Occipital lobe (tissue), 2 donors: ENCODE data around the gene ASPSCR1. TPM values are rescaled to one million over a fixed set of nuclear protein-coding genes. Genes with fewer than 3 reads are reported as not detected.

Source experiments
- DNase-seq: peaks from one replicate; lab custom pipeline; 2025; lab: John Stamatoyannopoulos, UW
- total RNA-seq: library from RNA; depleted of rRNA; stranded (reverse); fragments of >200 nt; gene quantifications from one replicate; pipeline ENCODE4 v1.2.3, GENCODE V29; 2014

The ASPSCR1 gene
- total RNA-seq, 1 donor from 2014 or later, result 11.1 TPM

DNA sequence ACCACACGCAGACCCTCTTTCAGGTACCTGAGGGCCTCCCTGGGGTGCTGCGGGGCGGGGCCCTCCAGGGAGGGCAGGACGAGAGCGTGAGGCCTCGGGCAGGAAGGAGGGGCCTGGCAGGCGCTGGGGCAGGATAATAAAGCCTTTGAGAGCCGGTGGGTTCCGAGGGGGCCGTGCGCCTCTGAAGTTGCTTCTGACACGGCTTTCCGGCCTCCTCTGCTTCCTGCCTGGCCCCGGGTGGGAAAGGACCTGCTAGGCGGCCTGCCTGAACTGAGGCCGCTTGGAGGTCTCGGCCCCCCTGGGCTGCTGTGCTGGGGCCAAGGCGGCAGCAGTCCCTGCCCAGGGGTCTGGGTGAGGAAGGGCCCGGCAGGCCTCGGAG is 34.8 kb downstream of the ASPSCR1 start:
- DNase-seq, result no peak

DNA sequence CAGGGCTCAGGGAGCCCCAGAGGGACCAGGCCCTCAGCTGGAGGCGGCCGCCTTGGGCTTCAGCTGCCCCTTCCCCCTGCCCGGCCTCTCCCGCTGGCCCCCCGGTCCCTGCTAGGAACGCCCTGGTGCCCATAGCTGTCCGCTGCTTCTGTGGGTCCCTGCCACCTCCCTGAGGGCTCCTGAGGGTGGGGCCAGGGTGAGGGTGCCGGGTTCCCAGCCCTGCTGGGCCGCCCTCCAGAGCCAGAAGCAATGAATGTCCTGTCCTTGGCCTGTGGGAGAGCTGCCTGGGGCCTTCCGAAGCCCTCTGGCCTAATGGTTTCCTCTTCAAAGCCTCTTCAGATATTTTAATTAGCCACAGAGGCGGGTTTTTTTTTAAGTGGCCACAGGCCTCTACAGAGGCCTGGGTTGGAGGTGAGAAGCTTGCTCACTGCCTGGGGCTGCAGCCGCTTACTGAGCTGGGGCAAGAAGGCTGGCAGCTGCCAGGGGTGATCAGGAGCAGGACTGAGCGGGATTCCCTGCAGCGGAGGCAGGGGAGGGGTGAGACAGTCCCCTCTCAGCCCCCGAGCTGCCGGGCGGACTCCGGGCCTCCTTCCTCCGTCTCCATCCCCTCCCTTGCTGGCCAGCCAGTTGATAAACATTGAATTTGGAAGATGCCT is 35.3 kb downstream of the ASPSCR1 start:
- no peak for DNase-seq

DNA sequence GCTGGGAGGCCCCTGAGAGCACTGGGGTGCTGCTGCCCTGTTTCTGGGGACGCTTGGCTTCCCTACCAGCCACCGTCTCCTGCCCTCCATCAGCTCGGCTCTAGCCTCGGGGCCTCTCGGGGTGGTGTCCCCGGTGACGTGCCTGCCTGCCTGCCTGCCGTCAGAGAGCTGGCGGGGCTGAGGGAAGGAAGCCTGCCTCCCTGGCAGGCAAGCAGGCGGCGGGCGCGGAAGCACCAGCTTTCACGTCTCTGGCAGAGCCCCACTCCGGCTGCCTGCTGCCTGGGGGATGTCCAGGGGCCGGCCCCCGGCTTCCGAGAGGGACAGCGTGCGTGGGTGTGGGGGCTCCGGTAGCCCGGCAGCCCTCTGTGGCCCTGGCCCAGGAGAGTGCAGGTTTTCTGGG is 35.9 kb downstream of the ASPSCR1 start:
- no peak for DNase-seq

DNA sequence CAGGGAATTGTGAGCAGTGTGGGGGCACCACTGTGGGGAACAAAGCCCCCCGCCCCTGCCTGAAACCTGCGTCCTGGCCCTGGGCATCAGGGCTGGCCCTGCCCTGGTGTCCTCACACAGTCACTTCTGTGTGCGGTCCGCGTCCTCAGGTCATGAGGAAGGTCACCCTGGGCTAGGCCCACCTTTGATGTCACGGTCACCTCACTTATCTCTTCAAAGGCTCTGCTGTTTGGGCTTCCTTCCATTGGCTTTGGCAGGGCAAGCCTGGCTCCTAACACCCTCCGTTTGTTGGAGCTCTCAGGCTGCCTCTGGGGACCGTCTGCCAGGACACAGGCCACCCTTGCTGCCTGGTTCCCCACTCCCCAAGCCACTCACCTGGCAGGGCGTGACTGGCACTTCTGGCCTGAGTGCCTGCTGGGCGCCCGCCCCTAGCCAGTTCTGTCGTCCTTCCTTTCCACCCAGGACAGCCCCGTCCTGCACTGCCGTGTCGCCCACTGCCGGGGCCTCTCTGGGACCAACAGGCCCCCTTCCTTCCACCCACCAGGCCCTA is 36.4 kb downstream of the ASPSCR1 start:
- no peak for DNase-seq

DNA sequence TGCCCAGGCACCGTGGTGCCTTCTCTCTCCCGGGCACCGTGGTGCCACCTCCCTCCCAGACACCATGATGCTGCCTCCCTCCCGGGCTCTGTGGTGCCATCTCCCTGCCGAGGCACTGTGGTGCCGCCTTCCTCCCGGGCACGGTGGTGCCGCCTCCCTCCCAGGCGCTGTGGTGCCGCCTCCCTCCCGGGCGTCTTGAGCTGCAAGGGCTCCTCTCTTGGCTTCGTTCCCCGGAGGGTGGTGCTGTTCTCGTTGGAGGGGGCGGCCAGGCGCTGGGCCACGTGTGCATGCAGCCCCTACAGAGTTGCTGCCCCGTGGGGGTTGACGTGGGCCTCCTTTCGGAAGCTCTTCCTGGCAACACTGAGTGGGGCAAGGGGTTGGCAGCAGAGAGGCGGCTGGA is 37.0 kb downstream of the ASPSCR1 start:
- DNase-seq, result peak; percentile 37

DNA sequence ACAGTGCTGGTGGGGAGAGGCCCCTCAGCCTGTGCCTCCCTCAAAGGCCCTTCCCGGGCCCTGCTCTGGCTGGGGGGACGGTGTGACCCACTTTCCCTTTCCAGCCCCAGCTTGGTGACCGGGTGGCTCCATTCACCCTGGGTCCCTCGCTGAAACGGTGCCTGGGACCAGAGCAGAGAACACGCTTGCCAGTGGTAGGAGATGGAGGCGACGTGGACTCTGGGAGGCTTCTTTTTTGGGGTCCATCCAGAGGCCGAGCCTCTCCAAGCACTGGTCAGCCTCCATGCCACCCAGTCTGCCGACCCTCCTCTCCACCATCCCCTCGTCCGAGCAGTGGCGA is 37.5 kb downstream of the ASPSCR1 start:
- no peak for DNase-seq

DNA sequence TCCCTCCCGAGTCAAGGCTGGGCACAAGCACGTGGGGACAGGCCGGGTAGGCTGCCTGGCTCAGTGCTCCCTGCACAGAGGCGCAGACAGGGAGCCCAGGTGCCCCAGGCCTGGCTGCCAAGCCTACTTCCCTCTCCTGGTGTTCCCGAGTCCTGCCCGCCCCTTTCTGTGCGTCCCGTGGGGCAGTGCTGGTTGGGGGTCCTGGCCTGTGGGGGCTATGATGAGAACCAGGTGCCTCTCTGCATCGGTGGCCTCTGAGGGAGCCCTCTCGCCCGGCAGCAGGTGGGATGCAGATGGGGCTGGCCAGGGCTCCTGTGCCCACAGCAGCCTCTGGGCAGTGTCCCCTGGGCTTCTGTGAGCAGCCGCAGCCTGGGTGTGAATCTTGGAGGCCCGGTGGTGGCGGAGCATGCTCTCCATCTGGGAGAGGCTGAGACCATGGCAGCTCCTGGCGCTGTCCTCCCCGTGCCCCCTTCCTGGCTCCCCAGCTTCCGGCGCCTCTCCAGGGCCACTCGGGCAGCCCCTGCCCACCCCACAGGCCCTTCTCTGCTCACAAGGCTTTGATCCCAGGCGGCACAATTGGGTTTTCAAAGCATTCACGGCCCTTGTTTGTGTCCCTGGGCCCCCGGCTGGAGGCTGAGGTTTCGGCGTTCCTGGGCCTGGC is 38.0 kb downstream of the ASPSCR1 start:
- DNase-seq, result no peak

DNA sequence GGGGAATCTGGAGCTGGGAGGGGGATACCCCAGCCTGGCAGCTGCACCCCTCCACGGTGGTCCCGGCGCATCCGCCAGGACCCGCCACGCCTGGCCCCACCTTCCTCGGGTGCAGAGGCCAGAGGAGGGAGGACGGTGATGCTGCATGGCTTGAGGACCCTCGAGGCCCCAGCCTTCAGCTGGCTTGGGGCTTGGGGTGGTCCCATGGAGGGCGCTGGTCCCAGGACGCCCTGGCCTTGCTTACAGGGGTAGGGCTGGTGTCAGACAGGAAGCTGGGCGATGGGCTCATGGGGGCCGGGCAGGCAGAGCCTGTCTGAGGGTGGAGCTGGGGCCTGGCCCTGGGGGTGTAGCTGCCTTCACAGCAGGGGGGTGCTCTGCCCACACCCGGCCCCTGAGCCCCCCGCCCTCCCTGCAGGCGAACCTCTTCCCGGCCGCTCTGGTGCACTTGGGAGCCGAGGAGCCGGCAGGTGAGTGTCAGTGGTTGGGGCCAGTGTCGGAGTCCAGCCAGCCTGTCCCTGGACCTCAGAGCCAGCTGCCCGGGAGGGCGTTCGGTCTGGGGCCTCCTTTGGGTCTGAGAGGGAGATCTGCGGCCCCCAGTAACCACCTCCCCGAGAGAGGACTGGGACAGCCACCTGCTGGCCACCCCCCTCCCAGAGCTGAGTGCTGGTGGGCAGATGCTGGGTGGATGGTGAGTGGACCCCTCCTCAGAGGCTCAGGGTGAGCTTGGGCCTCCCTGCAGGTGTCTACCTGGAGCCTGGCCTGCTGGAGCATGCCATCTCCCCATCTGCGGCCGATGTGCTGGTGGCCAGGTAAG is 38.8 kb downstream of the ASPSCR1 start:
- DNase-seq, result no peak

DNA sequence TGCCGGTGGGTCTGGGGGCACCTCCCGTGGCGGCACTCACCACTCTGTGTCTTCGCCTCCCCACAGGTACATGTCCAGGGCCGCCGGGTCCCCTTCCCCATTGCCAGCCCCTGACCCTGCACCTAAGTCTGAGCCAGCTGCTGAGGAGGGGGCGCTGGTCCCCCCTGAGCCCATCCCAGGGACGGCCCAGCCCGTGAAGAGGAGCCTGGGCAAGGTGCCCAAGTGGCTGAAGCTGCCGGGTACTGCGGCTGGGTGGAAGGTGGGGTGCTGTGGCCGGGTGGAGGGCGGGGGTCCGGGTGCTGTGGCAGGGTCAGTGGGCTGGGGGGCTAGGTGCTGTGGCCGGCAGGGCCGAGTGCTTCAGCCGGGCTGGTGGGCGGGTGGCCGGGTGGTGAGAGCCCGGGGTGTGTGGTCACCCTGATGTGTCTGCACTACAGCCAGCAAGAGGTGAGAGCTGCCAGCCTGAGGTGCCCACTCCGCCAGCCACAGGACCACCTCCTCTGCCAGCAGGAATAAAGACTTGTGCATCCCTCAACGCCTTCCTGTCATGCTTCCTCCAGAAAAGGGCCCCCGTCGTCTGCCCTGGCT is 39.5 kb downstream of the ASPSCR1 start:
- no peak for DNase-seq

DNA sequence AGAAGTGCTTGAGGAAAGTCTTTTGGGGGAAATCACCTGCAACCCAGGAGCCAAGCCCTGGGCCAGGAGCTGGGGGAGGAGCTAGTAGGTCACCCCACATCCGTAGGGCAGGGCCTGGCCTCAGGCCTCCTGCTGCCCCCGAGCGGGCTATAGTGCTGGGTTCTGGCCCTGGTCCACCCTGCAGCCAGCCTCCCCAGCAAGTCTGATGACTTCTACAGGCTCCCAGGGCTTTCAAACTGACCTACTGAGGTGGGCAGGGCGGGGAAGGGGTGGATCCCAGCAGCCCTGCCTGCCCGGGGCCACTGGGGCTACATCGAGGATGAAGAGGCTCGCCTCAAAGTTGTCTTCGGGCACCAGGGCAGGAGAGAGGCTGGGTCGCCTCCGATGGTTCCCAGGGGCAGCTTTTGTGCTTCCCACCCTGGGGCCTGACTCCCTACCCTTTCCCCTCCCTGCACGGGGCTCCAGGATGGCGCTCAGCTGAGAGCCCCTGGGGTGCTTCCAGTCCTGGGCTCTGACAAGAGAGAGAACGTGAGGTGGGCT is 40.3 kb downstream of the ASPSCR1 start:
- no peak for DNase-seq

DNA sequence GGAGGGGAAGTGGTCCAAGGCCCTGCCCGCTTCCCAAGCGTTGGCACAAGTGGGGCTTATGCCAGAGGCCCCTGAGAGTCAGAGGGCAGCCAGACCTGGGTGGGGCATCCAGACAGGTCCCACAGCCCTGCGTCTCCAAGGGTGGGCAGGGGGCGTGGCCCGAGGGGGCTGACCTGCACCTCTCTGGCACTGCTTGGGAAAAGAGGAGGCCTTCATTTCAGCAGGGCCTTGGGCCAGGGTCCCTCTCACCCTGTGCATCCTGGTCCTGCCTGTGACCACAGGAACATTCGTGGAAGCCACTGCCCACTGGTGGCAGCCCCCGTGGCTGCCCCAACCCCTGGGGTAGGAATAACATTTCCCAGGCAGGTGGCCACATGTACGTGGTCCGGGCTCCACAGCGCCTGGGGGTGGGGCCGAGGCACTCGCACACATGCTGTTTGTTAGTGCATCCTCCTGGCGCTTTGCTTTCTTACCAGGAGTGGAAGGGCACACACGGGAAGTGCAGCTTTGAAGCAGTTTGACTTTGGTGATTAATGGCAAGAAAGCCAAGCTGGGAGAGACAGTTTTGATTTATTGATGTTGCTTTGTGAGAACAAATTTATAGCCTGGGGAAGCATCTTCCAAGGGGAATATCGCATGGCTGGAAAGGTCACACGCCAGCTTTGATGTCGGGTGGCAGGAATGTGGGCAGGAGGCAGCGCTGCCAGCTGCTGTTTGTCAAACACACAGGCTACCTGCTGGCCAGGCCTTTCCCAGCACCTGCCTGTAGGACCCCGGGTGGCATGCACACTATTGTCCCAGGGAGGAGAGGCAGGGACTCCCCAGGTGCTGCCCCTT is 40.9 kb downstream of the ASPSCR1 start:
- no peak for DNase-seq

DNA sequence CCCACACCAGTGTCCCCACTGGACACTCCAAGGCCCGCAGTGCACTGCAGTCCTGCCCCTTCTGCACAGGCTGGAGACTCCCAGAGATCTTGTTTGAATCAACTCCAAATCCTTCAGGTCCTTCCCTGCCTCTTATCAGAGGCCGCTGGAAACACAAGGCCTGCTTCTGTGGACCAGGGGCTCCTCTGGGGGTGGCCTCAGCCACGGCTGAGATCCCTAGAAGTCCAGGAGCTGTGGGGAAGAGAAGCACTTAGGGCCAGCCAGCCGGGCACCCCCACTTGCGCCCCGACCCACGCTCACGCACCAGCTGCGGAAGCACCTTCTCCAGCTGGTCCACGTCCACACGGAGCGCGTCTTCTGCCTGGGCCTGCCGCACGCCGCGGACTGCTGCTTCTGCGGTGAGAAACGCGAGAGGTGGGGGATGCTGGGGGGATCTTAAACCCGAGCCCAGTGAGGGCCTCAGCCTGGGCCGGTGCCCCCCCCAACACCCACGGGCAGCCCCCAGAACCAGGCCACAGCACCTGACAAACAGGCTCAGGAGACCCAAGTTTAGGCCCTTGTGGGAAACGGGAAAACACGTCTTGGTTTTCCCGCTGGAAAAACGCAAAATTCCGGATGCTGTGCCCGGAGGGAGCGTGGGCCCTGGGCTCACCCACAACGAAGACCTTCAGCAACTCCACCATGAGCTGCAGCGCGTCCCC is 41.7 kb downstream of the ASPSCR1 start:
- DNase-seq, result no peak

DNA sequence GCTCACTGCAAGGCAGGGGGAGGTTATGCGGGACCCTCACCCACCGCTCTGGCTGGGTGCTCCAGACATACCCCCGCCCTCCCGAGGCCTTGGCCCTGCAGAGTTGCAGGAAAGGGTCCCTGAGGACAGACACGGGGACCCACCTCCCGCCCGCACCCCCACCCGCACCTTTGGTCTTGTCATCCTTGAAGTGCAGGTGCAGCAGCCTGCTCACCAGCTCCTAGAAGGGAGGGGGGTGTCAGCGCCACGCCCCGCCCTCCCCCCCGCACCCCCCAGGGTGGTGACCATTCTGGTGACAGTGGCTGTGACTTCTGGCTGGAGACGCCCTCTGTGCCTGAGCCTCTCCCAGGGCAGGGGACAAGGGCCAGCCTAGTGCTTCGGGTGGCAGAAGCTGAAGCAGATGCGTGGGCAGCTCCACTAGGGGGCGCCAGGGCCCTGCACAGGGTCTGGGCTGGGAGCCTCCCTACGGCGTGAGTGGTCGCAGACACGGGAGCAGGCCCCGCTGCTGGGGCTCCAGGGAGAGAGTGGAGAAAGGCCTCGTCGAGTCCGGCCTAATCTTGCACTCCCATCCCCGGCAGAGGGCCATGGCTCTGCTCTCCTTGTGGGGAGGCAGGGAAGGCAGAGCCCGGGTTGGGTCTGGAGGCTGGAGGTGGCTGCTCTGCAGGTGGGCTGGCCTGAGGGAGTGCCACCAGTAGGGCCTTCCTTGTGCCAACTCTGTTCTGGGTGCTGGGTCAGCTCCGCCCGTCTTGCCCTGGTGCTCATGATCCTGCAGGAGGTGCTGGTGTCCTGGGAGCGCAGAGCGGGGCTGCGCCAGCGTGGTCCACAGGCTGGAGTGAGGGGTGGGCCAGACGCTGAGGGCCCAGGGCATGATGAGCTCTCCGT is 42.5 kb downstream of the ASPSCR1 start:
- DNase-seq, result no peak

DNA sequence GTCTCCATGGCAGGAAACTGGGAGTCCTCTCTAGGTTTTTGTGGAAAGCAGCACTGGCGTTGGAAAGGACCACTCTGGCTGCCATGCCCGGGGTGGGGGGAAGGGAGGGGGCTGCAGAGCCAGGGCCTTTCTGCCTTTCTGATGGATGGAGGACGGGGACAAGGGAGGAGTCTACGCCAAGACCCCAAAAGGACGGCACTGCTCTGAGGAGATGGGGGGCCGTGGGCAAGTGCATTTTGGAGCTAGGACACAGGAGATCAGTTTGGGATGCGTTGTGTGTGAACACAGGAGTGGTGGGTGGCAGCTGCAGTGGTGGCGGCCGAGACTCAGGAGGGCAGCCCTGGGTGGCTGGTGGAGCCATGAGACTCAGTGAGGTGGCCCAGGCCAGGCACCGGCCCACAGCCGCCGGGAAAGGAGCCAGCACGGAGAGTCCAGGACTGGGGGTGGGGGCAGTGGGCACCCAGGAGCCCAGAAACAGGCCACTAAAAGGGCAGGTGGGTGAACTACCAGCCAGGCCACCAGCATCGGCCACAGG is 43.2 kb downstream of the ASPSCR1 start:
- DNase-seq, result no peak

DNA sequence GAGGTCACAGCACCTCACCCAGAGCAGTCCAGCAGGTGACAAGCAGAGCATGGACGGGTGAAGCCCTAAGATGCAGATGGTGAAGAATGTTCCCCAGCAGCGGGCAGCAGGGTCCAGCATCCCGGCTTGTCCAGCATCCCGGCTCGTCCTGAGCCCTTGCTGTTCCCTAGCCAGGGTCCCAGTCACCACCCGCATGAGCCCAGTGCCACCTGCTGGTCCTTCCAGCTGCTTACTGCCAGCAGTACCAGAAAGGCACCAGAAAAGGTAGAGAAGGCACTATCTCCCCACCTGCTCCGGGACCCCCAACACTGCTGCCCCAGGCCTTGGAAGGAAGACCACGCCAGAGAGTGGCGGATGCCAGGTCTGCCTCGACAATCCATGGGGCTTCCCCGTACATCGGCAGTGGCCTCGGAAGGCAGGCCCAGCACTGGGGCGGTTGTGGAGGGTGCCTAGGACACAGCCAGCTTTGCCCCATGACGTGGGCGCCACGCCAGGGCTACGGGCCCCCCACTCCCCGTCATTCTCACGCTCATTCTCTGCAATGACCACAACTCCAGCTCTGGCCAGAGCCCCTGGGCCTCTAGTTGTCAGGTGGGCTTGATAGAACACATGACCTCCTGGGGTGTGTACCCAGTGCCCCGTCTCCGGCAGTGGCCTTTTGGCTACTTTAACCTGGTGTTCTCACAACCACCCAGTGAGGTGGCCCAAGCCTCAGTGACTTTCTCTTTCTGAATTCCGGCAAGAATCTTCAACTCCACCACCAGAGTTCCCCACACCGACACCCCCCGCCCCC is 43.9 kb downstream of the ASPSCR1 start:
- DNase-seq, result peak; percentile 28

DNA sequence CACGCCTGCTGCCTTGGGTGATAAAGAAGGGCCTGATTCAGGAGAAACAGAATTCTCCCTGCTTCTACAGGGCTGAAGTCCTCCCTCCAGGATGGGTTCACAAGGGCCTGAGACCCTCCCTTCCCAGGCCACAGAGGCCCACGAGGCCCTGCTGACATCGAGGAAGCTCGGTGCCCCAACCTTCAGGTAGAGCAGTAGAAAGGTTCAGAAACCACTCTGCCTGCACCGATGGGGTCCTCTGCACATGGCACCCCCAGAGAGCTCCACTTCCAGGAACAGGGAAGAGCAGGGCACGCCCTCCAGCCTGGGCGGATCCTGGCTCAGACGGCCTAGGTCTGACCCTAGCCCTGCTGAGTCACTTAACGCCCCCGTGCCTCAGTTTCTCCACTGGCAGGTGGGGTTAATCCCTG is 44.5 kb downstream of the ASPSCR1 start:
- no peak for DNase-seq

DNA sequence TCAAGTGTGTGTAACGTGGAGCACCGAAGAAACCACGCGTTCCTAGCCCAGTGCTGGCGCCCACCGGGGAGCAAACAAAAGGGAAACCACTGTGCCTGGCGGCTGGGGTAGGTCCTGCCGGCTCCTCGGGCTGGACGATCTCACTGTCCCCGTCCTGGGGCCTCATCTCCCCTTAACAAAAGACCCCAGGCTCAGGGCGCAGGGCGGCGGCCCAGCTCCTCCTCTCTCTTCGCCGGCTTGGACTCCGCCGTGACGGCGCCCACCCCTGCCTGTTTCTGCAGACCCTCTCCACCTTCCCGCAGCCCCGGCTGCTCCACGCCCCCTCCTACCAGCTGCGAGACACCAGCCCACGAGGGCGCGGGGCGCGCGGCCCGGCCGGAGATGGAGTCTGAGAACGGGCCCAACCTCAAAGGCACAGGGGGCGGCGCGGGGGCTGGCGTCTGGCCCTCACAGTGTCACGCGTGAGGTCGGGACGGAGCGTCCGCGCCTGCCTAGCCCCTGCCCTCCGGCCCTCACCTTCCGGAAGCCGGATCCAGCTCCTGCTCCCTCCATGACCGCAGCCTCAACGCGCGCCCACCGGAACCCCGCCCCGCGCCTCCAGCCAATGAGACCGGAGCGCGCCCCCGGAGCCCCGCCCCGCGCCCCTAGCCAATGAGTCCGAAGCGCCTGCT is 45.0 kb downstream of the ASPSCR1 start, which contains the start of gene CENPX:
Gene CENPX, minus strand, starts transcription at position 569 of the 671 bp plus-strand sequence. Its CDS starts 17 bp downstream, at position 552.
- DNase-seq, result no peak
